HTERT RPE-1 (cell line): ENCODE data around the gene TRIM26.

Experiments used
- in situ Hi-C: fragments of 300-500 bp; cut with MboI; formaldehyde crosslinking; loops from 4 replicates; pipeline ENCODE4 v1.14.3; 2020; ENCODE audit warnings: low sequenced_read_pairs

The TRIM26 gene

GRCh38 chr6:30211899-30212298, 1.3 kb downstream of the TRIM26 start:
- in situ Hi-C loops = no loop called here

GRCh38 chr6:30211306-30211705, 1.9 kb downstream of the TRIM26 start:
- in situ Hi-C loops = no loop called here

DNA sequence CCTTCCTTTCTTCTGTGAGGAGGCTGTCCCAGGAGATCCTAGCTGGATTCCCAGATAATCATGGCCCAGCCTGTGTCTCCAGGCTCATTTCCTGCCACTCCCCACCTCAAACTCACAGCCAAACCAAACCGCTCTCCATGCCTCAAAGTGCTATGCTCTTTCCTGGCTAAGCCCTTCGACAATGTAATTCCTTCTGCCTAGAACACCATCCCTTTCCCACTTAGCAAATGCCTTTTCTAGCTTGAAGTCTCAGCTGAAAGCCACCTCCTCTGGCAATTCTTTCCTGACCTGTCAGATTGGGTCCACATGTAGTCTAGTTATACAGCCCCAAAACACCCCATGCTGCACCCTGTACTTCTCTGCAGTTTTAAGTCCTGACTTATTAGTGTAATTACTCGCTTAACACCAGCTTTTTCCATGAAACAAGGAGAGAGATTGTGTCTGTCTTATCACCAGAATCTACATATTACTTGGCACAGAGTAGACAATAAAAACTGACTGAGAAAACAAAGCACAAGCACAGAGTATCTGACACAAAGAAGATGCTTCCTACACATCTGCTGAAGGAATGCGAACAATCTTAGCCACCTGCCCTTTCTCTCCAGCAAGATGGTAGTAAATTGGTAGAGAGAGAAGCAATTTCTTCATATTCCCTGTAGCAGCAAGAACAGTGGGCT, 5.4 kb downstream of the TRIM26 start:
- in situ Hi-C loops = no loop called here

- in situ Hi-C loops = no loop called here
These were observed 6.2 kb downstream of the TRIM26 start for GRCh38 chr6:30206799-30207618.

DNA sequence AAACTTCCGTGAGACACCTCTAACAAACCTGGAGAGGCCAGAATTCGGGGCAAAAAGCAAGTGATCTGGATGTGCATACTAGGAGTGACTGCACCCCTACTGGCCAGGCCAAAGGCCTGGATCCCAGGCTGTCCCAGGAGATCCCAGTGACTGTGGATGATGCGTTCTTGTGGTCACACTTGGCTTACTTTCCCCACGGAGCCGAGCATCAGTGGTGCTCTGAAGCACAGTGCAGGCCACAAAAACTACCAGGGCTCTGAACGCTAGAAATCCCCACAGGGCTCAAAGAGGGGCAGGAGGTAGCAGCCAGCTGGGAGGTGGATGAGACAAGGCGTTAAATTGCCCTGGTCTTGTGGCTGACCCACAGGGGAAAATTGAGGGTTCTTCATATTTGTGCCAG, 7.1 kb downstream of the TRIM26 start:
- in situ Hi-C loops = no loop called here

DNA sequence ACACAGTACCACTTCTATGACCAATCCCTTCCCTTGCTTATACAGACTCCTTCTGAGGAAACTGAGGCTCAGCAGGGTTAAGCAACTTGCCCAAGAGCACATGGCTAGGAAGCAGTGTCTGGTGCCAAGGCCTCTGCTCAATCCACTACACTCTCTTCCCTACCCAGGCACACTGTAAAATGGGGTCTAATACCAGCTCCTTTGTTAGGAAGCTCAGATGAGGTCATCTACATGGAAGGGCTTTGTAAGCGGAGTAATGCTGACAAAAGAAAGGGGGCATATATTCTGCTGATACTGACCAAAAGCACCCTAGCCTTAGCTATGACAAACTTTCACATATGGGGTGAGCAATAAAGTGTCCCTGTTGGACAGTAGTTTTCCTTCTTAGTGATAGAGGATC, 9.1 kb downstream of the TRIM26 start:
- in situ Hi-C loops = no loop called here

GRCh38 chr6:30202366-30202765, 10.8 kb downstream of the TRIM26 start:
- in situ Hi-C loops = no loop called here

DNA sequence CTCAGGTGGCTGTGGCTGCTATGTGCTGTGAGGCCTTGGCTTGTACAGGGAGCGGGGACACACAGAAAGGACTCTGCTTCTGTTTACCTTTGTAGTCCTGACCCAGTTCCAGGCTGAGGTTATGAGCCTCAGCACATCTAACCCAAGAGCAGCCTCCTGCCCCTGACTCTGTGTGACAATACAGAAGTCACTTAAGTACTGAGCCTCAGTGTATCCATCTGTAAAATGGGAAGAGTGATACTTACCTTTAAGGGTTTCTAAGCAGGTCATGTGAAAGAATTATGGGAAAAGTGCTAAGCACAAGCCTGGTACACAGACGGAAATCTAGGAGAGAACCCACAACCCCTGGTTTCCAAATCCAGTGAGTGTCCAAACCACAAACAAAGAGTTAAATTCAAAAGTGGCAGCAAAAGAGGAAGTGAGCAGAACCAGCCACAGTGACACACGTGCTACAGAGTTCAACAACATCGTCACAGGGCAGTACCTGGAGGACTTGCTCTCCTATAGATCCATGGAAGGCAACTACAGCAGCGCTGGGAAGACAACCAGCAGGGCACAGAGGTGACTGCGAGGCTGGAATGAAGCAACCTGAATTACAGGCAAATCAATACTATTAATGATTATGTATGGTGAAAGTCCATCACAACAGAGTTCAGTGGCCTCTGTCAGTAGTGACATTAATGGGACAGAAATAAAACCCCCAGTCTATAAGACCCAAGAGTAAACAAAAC, 12.5 kb downstream of the TRIM26 start:
- in situ Hi-C loops = no loop called here

GRCh38 chr6:30198166-30199084, 14.8 kb downstream of the TRIM26 start:
- in situ Hi-C loops = no loop called here

DNA sequence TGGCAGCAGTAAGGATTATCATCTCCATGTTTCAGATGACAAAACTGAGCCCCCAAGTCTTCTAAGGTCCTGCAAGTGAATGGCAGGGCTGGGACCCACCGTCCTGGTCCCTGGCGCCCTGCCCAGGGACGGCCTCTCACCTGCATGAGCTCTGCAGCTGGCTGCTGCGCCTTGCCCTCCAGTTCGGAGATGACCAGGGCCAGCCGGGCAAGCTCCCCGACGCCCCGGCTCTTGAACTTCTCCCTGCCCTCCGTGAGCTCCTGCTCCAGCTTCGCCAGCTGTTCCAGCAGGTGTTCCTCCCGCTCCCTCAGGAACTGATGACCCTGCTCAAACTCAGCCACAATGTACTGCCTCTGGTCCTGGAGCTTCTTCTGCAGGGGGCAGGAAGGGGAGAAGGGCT, 16.8 kb downstream of the TRIM26 start:
- in situ Hi-C loops = no loop called here

DNA sequence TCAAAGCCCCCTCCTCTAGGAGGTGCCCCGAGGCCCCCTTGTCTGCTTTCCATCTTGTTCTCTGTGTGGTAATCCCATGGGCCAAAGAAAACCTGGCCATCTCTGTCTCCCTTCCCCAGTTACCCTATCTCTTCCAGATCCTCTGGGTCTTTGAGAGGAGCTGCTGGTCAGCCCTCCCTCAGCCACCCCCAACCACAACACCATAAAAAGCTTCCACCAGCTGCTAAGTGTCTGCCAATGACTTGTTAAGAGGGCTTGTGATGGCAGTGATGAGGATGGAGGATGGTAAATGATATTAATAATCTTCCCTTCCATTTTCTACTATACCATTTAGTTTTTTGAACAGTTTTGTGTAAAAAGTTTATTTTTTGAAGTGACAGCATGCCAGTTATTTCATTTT, 17.3 kb downstream of the TRIM26 start:
- in situ Hi-C loops = no loop called here

DNA sequence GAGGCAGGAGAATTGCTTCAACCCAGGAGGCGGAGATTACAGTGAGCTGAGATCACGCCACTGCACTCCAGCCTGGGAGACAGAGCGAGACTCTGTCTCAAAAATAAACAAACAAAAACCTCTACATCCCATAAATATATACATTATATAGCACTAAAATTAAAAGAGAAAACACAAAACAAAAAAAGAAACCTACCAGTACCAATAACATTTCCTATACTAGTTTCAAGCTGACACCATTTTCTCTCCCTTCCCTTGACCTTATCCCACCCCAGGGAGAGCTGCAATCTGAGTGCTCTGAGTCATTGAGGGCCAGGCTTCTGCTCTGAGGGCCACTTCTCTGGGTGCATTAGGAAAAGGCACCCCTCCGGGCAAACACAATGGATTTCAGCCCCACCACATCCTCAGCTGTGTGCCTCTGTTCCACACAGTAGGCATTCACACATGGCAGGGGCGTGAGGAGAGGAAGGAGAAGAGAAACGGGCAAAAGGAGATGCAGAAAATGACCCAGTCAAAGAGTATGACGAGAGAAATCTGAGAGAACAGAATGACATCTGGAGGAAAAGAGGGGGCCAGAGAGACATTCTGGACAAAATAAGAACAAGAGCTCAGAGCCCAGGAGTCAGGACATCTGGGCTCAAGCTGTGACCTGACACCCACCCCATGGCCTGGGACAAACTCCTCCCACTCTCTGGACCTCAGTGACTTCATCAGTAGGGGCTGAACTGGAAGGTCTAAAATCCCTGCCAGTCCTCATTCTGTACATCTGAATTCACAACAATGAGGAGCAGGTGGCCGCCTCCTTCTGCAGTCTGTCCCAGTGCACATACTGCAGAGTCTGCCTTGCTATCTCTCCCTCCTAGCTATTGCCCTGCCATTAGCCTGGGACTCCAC, 18.2 kb downstream of the TRIM26 start:
- in situ Hi-C loops = no loop called here

- in situ Hi-C loops = no loop called here
These were observed 21.1 kb downstream of the TRIM26 start for GRCh38 chr6:30192076-30192475.

DNA sequence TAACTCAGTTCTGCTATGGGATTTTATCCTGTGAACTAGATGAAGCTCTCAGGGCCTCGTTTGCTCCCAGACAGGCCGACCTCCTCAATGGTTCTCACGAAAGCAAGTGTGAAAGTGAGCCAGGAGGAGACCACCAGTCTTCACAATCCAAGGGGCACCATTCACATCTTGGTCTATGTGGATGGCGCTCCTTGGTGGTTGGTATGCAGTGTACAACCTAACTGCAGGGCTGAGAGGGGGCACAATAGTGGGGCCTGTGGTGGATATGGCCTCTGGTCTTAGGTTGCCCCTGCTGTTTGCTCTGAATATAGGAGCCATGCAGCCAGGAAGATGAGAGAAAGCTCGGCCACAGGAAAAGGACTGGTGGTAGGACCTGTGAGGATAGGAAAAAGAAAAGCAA, 24.7 kb downstream of the TRIM26 start:
- in situ Hi-C loops = no loop called here

DNA sequence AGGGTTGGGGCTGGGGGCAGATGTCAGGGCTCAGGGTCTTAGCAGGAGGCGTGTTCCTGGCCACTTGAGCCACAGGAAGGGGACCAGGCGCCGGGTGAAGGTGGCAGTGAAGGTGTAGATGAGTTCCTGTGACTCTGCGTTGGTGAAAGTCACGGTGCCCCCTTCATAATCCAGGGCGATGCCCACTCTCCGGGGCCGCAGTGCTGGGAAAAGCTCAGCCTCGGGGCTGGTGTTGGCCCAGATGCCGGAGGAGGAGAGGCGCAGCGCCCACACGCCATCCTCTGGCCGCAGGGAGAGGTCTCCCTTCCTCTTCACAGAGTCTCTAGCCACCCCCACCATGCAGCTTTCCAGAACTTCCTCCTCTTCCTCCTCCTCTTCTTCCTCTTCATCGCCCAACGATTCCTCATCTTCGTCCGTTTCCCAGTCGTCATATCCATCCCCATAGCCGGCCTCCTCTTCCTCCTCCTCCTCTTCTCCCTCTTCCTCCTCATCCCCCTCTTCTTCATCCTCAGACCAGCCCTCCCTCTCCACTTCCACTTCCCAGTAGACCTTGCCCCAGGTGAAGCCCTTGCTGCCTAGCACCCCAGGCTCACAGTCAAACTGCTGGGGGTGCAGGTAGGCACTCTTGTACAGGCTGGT, 27.2 kb downstream of the TRIM26 start:
- in situ Hi-C loops = no loop called here

DNA sequence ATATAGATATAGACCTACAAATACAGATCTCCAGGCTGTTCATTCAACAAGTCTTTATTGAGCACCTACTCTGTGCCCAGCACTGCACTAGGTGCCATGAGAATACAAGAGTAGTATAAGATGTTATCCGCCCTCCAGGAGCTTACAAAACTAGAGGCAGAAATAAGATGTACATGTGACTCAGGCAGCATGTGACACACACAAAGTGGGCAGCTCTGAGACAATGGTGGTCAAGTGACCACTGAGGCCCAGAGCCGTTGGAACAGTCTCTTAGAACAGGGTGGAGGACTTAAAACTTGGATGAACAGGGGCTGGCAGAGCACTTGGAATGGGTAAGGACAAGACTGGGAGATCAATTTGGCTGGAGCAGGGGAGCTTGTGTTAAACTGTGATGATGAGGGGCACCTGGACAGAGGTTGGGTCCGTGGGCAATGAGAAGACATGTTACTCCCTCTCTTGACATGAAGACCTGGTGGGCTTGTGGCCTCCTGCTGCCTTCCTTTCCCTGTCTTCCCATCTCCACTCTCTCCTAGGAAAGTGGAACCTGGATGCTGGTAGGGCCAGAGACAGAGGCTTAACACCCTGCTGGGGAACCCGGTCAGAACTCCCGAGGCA, 28.7 kb downstream of the TRIM26 start:
- in situ Hi-C loops = no loop called here

DNA sequence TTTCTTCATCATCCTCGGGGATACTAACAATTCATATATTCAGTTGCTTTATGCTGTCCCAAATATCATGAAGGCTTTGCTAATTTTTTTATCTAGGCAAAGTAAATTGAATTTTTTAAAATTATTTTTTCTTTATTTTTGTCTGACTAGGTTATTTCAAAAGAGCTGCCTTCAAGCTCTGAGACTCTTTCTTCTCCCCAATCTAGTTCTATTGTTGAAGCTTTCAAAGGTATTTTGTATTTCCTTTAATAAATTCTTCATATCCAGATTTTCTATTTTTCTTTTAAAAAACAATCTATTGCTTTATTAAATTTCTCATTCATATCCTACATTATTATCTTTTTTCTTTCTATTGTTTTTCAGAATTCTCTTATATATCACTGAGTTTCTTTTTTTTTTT, 33.1 kb downstream of the TRIM26 start:
- in situ Hi-C loops = no loop called here

DNA sequence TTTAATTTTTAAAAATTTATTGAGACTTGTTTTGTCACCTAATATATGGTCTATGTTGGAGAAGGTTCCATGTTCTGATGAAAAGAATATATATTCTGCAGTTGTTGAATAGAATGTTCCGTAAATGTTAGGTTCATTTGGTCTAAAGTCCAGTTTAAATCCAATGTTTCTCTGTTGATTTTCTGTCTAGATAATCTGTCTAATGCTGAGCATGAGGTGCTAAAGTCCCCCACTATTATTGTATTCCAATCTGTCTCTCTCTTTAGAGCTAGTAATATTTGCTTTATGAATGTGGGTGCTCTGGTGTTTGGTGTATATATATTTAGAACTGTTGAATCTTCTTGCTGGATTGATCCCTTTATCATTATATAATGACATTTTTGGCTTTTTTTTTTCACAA, 34.4 kb downstream of the TRIM26 start:
- in situ Hi-C loops = no loop called here

DNA sequence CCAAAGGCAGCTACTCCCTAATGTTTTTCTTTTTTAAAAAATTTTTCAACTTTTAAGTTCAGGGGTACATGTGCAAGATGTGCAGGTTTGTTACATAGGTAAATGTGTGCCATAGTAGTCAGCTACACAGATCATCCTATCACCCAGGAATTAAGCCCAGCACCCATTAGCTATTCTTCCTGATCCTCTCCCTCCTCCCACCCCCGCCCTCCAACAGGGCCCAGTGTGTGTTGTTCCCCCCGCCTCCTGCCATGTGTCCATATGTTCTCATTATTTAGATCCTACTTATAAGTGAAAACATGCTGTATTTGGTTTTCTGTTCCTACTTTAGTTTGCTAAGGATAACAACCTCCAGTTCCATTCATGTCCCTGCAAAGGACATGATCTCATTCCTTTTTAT, 37.4 kb downstream of the TRIM26 start:
- in situ Hi-C loops = no loop called here
